CD4-positive, alpha-beta T cell treated with Interleukin-2 at 100 ng/mL for 4 hours (primary cell): Measurements from ENCODE around the gene CATSPERD.

Experiments
- DNase-seq: peaks from one replicate; pipeline ENCODE4 v3.0.0-alpha.2; 2020; ENCODE audit warnings: low spot score

Gene CATSPERD

GRCh38 chr19:5806133-5806489, 85.7 kb downstream of the CATSPERD start:
- no peak for DNase-seq

GRCh38 chr19:5806905-5807304, 86.5 kb downstream of the CATSPERD start:
- no peak for DNase-seq

- no peak for DNase-seq
Measured at GRCh38 chr19:5808120-5808816, 87.8 kb downstream of the CATSPERD start.

GRCh38 chr19:5809053-5809452, 88.6 kb downstream of the CATSPERD start:
- DNase-seq: no peak

GRCh38 chr19:5809469-5809868, 89.0 kb downstream of the CATSPERD start:
- DNase-seq: no peak

- no peak for DNase-seq
Measured at GRCh38 chr19:5811117-5811516, 90.7 kb downstream of the CATSPERD start.

GRCh38 chr19:5814123-5814851, 93.8 kb downstream of the CATSPERD start:
- no peak for DNase-seq

- DNase-seq: no peak
Measured at GRCh38 chr19:5814852-5815246, 94.4 kb downstream of the CATSPERD start.

GRCh38 chr19:5817218-5817617, 96.8 kb downstream of the CATSPERD start:
- DNase-seq: no peak

- no peak for DNase-seq
Measured at GRCh38 chr19:5818594-5818993, 98.2 kb downstream of the CATSPERD start.

- no peak for DNase-seq
Measured at GRCh38 chr19:5820785-5821184, 100.3 kb downstream of the CATSPERD start.

- no peak for DNase-seq
Measured at GRCh38 chr19:5821521-5822180, 101.2 kb downstream of the CATSPERD start.

GRCh38 chr19:5822181-5822844, 101.9 kb downstream of the CATSPERD start:
- no peak for DNase-seq

- no peak for DNase-seq
Measured at GRCh38 chr19:5823579-5824281, 103.3 kb downstream of the CATSPERD start.

GRCh38 chr19:5824751-5825150, 104.3 kb downstream of the CATSPERD start:
- no peak for DNase-seq

GRCh38 chr19:5825178-5825577, 104.7 kb downstream of the CATSPERD start:
- DNase-seq: no peak

- no peak for DNase-seq
Measured at GRCh38 chr19:5826531-5827341, 106.3 kb downstream of the CATSPERD start.

- no peak for DNase-seq
Measured at GRCh38 chr19:5827342-5827890, 107.0 kb downstream of the CATSPERD start.

GRCh38 chr19:5827891-5828660, 107.6 kb downstream of the CATSPERD start:
- peak; percentile 93 for DNase-seq
